Measurements from ENCODE around the gene PRRT1. TPM values are rescaled to one million over a fixed set of nuclear protein-coding genes. Genes with fewer than 3 reads are reported as not detected.
"Not testable (repeated sequence)": the region's sequence is repeated elsewhere in the genome, so short reads cannot be mapped to it uniquely, and the experiment has no call there.

PRRT1 gene
- total RNA-seq, 1 donor from 2014 or later, result 1.4 TPM

GRCh38 chr6:32189069-32189741 is 37.5 kb upstream of the PRRT1 start:
- peaks cover 18 to 19% of the 10 kb centered on the region in 2 donors for H3K36me3 ChIP-seq
- no peak for TF ChIP-seq CTCF (IDR thresholded peaks at IDR 0.05)
- intact Hi-C loops (cut with DNase I), result loop anchor here (10.0 kb wide), 1 partner anchor 644 kb away; the partner anchor contains the start of genes ATP6V1G2, DDX39B and NFKBIL1
- H3K4me1 ChIP-seq, result peaks cover 5 to 25% of the 10 kb centered on the region in 2 donors
- H3K27ac ChIP-seq, result peak overlapping the region; percentile 80 to 99
- peak overlapping the region; percentile 67 to 98 for H3K4me3 ChIP-seq
- H3K9me3 ChIP-seq, result no peaks in the 10 kb centered on the region
- DNase-seq (ENCODE audit: low spot score in 2 of 2), result no peak
- no peaks in the 10 kb centered on the region for H3K27me3 ChIP-seq

- H3K4me3 ChIP-seq, result peak overlapping the region; percentile 67 to 98
- peaks cover 18 to 19% of the 10 kb centered on the region in 2 donors for H3K36me3 ChIP-seq
- TF ChIP-seq CTCF (IDR thresholded peaks at IDR 0.05), result no peak
- peaks cover 5 to 25% of the 10 kb centered on the region in 2 donors for H3K4me1 ChIP-seq
- DNase-seq (ENCODE audit: low spot score in 2 of 2), result no peak
- H3K27me3 ChIP-seq, result no peaks in the 10 kb centered on the region
- peak overlapping the region; percentile 80 to 99 for H3K27ac ChIP-seq
- no peaks in the 10 kb centered on the region for H3K9me3 ChIP-seq
- intact Hi-C loops (cut with DNase I), result loop anchor here (10.0 kb wide), 1 partner anchor 644 kb away; the partner anchor contains the start of genes ATP6V1G2, DDX39B and NFKBIL1
Observed at GRCh38 chr6:32188381-32189068, 36.8 kb upstream of the PRRT1 start.

GRCh38 chr6:32187725-32188380 is 36.1 kb upstream of the PRRT1 start:
- intact Hi-C loops (cut with DNase I), result loop anchor here (10.0 kb wide), 1 partner anchor 643 kb away; the partner anchor contains the start of genes ATP6V1G2, DDX39B and NFKBIL1
- H3K4me3 ChIP-seq, result peak overlapping the region; percentile 67 to 98
- H3K36me3 ChIP-seq, result peaks cover 19 to 24% of the 10 kb centered on the region in 2 donors
- peaks cover 5 to 25% of the 10 kb centered on the region in 2 donors for H3K4me1 ChIP-seq
- not testable (repeated sequence) for DNase-seq (ENCODE audit: low spot score in 2 of 2); H3K9me3 ChIP-seq; H3K27me3 ChIP-seq
- peak overlapping the region; percentile 80 to 99 for H3K27ac ChIP-seq

GRCh38 chr6:32187009-32187709 is 35.4 kb upstream of the PRRT1 start:
- intact Hi-C loops (cut with DNase I), result loop anchor here (10.0 kb wide), 1 partner anchor 642 kb away; the partner anchor contains the start of genes ATP6V1G2, DDX39B and NFKBIL1
- H3K4me1 ChIP-seq, result peaks cover 5 to 25% of the 10 kb centered on the region in 2 donors

GRCh38 chr6:32186151-32186840 is 34.6 kb upstream of the PRRT1 start:
- DNase-seq (ENCODE audit: low spot score in 2 of 2); H3K4me3 ChIP-seq; H3K9me3 ChIP-seq; H3K27me3 ChIP-seq: not testable (repeated sequence)
- Histone ChIP-seq H3K4me1 (peaks cover 5 to 22% of the 10 kb centered on the region in 2 donors), H3K36me3 (peaks cover 34% of the 10 kb centered on the region in 2 donors), H3K27ac (peak overlapping the region; percentile 70 to 99)
- intact Hi-C loops (cut with DNase I), result loop anchor here (10.0 kb wide), 1 partner anchor 641 kb away; the partner anchor contains the start of genes ATP6V1G2, DDX39B and NFKBIL1

More at GRCh38 chr6:32187009-32187709, 35.4 kb upstream of the PRRT1 start:
- no peak overlapping the region for H3K4me3 ChIP-seq
- no peak for TF ChIP-seq CTCF (IDR thresholded peaks at IDR 0.05)
- peaks cover 25 to 31% of the 10 kb centered on the region in 2 donors for H3K36me3 ChIP-seq
- DNase-seq (ENCODE audit: low spot score in 2 of 2), result no peak
- peak overlapping the region; percentile 70 to 99 for H3K27ac ChIP-seq
- H3K9me3 ChIP-seq, result no peaks in the 10 kb centered on the region
- no peaks in the 10 kb centered on the region for H3K27me3 ChIP-seq

GRCh38 chr6:32185681-32186131 is 34.0 kb upstream of the PRRT1 start:
- DNase-seq (ENCODE audit: low spot score in 2 of 2), result peak; percentile 77 to 94
- peak overlapping the region; percentile 70 to 99 for H3K27ac ChIP-seq
- intact Hi-C loops (cut with DNase I), result loop anchor here (10.0 kb wide), 1 partner anchor 641 kb away; the partner anchor contains the start of genes ATP6V1G2, DDX39B and NFKBIL1
- H3K4me3 ChIP-seq, H3K9me3 ChIP-seq, H3K27me3 ChIP-seq: not testable (repeated sequence)
- peaks cover 38 to 40% of the 10 kb centered on the region in 2 donors for H3K36me3 ChIP-seq
- H3K4me1 ChIP-seq, result peaks cover 2 to 16% of the 10 kb centered on the region in 2 donors
